CD14-positive monocyte (primary cell): ENCODE results near the gene DTX4. TPM values are rescaled to one million over a fixed set of nuclear protein-coding genes. Genes with fewer than 3 reads are reported as not detected.
A peak's percentile ranks its signal among the peaks of the same experiment; 100 is the strongest.

ENCODE experiments used
- DNase-seq, 3 donors: peaks; one replicate each; pipeline ENCODE4 v3.0.0-alpha.2; 2011 to 2022
- H2AFZ ChIP-seq: 2 replicates; pipeline ENCODE4 v1.6.0; 2012; ENCODE audit warnings: mild to moderate bottlenecking, low read depth, low read length, inconsistent platforms; ENCODE audit not compliant: insufficient read depth, poor library complexity, severe bottlenecking
- H3K27ac ChIP-seq, 2 donors: 1 replicate in 1 of 2; 2 replicates in 1 of 2; pipeline ENCODE4 v1.5.1; 2012 to 2013; ENCODE audit warnings: low read length in 2 of 2, control low read depth in 1 of 2, inconsistent platforms in 1 of 2, low read depth in 1 of 2, mild to moderate bottlenecking in 1 of 2
- H3K27me3 ChIP-seq, 2 donors: one replicate each; pipeline versions ENCODE4 v1.6.0 to v1.6.1; 2011 to 2013; ENCODE audit warnings: low read length in 2 of 2; ENCODE audit not compliant: control insufficient read depth in 2 of 2, insufficient read depth in 2 of 2
- H3K36me3 ChIP-seq, 2 donors: replicated peaks in 1 of 2; 1 replicate in 1 of 2; 2 replicates in 1 of 2; pipeline versions ENCODE4 v1.5.1 to v1.6.1; 2012 to 2013; ENCODE audit warnings: low read length in 2 of 2, control low read depth in 1 of 2, inconsistent platforms in 1 of 2, mild to moderate bottlenecking in 1 of 2; ENCODE audit not compliant: insufficient read depth in 2 of 2, control insufficient read depth in 1 of 2
- H3K4me1 ChIP-seq, 2 donors: 1 replicate in 1 of 2; 2 replicates in 1 of 2; pipeline versions ENCODE4 v1.5.1 to v1.6.1; 2012 to 2013; ENCODE audit warnings: low read length in 2 of 2, control low read depth in 1 of 2, inconsistent platforms in 1 of 2, mild to moderate bottlenecking in 1 of 2, moderate library complexity in 1 of 2; ENCODE audit not compliant: insufficient read depth in 2 of 2, control insufficient read depth in 1 of 2
- H3K4me2 ChIP-seq: replicated peaks from 2 replicates; pipeline ENCODE3; 2012; ENCODE audit warnings: low read length, moderate library complexity, mild to moderate bottlenecking; ENCODE audit not compliant: poor library complexity, severe bottlenecking; ENCODE audit errors: extremely low read depth
- H3K4me3 ChIP-seq, 3 experiments: fragments of 200-600 bp in 1 of 3; sonication (generic) in 1 of 3; replicated peaks in 1 of 3; 1 replicate in 2 of 3; 2 replicates in 1 of 3; pipeline ENCODE4 v1.5.1; 2011 to 2013; ENCODE audit warnings: low read length in 3 of 3, mild to moderate bottlenecking in 3 of 3, control low read depth in 2 of 3, low read depth in 2 of 3, inconsistent platforms in 1 of 3, moderate library complexity in 1 of 3
- H3K79me2 ChIP-seq: 2 replicates; pipeline ENCODE4 v1.6.0; 2012; ENCODE audit warnings: mild to moderate bottlenecking, control low read depth, inconsistent platforms, low read length, moderate library complexity; ENCODE audit not compliant: insufficient read depth
- H3K9ac ChIP-seq: 2 replicates; pipeline ENCODE4 v1.6.0; 2017; ENCODE audit warnings: low read length, mild to moderate bottlenecking; ENCODE audit not compliant: insufficient read depth, poor library complexity, severe bottlenecking
- H3K9me3 ChIP-seq, 2 donors: replicated peaks in 1 of 2; 1 replicate in 1 of 2; 2 replicates in 1 of 2; pipeline versions ENCODE4 v1.5.1 to v1.6.1; 2012 to 2013; ENCODE audit warnings: low read length in 2 of 2, control low read depth in 1 of 2; ENCODE audit not compliant: control insufficient read depth in 1 of 2, insufficient read depth in 1 of 2
- H4K20me1 ChIP-seq: 2 replicates; pipeline ENCODE4 v1.6.0; 2012; ENCODE audit warnings: mild to moderate bottlenecking, low read length, control low read depth, moderate library complexity; ENCODE audit not compliant: insufficient read depth
- H3K27ac Mint-ChIP-seq, 7 donors: one replicate each; pipeline ENCODE4 v1.8.0; 2020; ENCODE audit warnings: mild to moderate bottlenecking in 7 of 7, mixed read lengths in 7 of 7, moderate library complexity in 6 of 7, inconsistent platforms in 2 of 7
- H3K27me3 Mint-ChIP-seq, 3 donors: one replicate each; pipeline ENCODE4 v1.8.0; 2021 to 2022; ENCODE audit warnings: low read depth in 3 of 3, mild to moderate bottlenecking in 3 of 3, mixed read lengths in 3 of 3, moderate library complexity in 3 of 3, inconsistent platforms in 1 of 3
- H3K36me3 Mint-ChIP-seq, 2 donors: one replicate each; pipeline ENCODE4 v1.8.0; 2020; ENCODE audit warnings: mixed read lengths in 2 of 2, inconsistent platforms in 1 of 2, mild to moderate bottlenecking in 1 of 2
- H3K4me1 Mint-ChIP-seq: one replicate; pipeline ENCODE4 v1.8.0; 2020; ENCODE audit warnings: mild to moderate bottlenecking, mixed read lengths
- H3K4me3 Mint-ChIP-seq, 2 donors: one replicate each; pipeline ENCODE4 v1.8.0; 2020; ENCODE audit warnings: mild to moderate bottlenecking in 2 of 2, mixed read lengths in 2 of 2, moderate library complexity in 1 of 2
- H3K9me3 Mint-ChIP-seq, 7 donors: one replicate each; pipeline ENCODE4 v1.8.0; 2020 to 2022; ENCODE audit warnings: mixed read lengths in 7 of 7, mild to moderate bottlenecking in 6 of 7, moderate library complexity in 6 of 7, inconsistent platforms in 2 of 7
- WGBS: methylation state at CpG from one replicate; pipeline ENCODE4 v1.1.5; 2013; ENCODE audit warnings: missing lambda C conversion rate; ENCODE audit not compliant: insufficient coverage; 5-methylcytosine and 5-hydroxymethylcytosine counted together
- intact Hi-C, 2 donors: fragments of 100-400 bp; cut with micrococcal nuclease; formaldehyde crosslinking; loops; one replicate each; pipeline versions ENCODE4 v1.15.0 to v1.15.1; 2023
- polyA plus RNA-seq, 3 donors: library from polyadenylated mRNA; depleted of rRNA in 1 of 3; unstranded in 2 of 3; stranded (reverse) in 1 of 3; fragments of 300-500 nt in 2 of 3; fragments of >200 nt in 1 of 3; fragmentation: Illumina TruSeq in 2 of 3; gene quantifications; 1 replicate in 2 of 3; 2 replicates in 1 of 3; pipeline ENCODE4 v1.2.3, GENCODE V29; 2012 to 2021
- TF ChIP-seq, protein P1 (sequence below): fragments of 200-600 bp; IDR thresholded peaks from one replicate; pipeline ENCODE4 v1.8.0; 2022; ENCODE audit warnings: antibody characterized with exemption, mild to moderate bottlenecking

Gene DTX4
- polyA plus RNA-seq, 3 donors = 0.96 to 1.9 (median 1.1) TPM

DNA sequence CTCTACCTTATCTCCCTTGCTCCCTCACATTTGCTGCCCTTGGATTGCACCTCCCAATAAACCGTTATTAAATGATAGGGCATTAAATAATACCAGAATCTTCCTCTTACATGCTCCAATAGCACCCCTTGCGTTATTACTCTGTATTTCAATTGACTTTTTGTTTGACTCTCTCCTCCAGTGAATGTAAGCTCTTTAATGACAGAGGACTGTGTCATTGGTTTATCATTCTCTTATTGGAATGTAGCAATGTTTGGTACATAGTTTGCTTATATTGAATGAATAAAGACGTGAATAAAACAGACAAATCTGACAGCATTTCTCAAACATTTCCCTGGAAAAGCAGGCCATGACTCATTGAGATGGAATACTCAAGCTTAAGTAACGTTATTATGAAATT lies 49.5 kb downstream of the DTX4 start:
- H3K4me2 ChIP-seq = peak overlapping the region; percentile 66
- H3K4me3 ChIP-seq = peak overlapping the region in 1 of 3 experiments; percentile 54
- peaks cover 1 to 6% (median 1%) of the 10 kb centered on the region in 3 donors for H3K27me3 Mint-ChIP-seq
- DNase-seq = peak in 2 of 3 donors; percentile 41 to 45
- no peak overlapping the region for H3K4me3 Mint-ChIP-seq
- no peaks in the 10 kb centered on the region for H3K36me3 ChIP-seq
- peaks cover 11% of the 10 kb centered on the region for H3K79me2 ChIP-seq
- peaks cover 3 to 5% of the 10 kb centered on the region in 2 donors for H3K36me3 Mint-ChIP-seq
- peaks cover 97 to 98% of the 10 kb centered on the region in 2 donors for H3K4me1 ChIP-seq
- peaks cover 0 to 2% (median 0%) of the 10 kb centered on the region in 7 donors for H3K9me3 Mint-ChIP-seq
- no peak overlapping the region for H2AFZ ChIP-seq
- peaks cover 100% of the 10 kb centered on the region for H3K4me1 Mint-ChIP-seq
- H3K9ac ChIP-seq = peak overlapping the region; percentile 48
- no peaks in the 10 kb centered on the region for H3K27me3 ChIP-seq
- TF ChIP-seq, protein P1, sequence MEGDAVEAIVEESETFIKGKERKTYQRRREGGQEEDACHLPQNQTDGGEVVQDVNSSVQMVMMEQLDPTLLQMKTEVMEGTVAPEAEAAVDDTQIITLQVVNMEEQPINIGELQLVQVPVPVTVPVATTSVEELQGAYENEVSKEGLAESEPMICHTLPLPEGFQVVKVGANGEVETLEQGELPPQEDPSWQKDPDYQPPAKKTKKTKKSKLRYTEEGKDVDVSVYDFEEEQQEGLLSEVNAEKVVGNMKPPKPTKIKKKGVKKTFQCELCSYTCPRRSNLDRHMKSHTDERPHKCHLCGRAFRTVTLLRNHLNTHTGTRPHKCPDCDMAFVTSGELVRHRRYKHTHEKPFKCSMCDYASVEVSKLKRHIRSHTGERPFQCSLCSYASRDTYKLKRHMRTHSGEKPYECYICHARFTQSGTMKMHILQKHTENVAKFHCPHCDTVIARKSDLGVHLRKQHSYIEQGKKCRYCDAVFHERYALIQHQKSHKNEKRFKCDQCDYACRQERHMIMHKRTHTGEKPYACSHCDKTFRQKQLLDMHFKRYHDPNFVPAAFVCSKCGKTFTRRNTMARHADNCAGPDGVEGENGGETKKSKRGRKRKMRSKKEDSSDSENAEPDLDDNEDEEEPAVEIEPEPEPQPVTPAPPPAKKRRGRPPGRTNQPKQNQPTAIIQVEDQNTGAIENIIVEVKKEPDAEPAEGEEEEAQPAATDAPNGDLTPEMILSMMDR = no peak
- H3K27ac Mint-ChIP-seq = peak overlapping the region; percentile 96 to 99 (median 98)
- peak overlapping the region; percentile 81 to 98 for H3K27ac ChIP-seq
- intact Hi-C loops = loop anchor here in 1 of 2 donors (5.0 kb wide), 1 partner anchor 51 kb away; no protein-coding TSS in a partner anchor
- H3K9me3 ChIP-seq = no peaks in the 10 kb centered on the region
- H4K20me1 ChIP-seq = no peaks in the 10 kb centered on the region
- no CpG with 5 or more reads among the region's 4 CpGs for WGBS

DNA sequence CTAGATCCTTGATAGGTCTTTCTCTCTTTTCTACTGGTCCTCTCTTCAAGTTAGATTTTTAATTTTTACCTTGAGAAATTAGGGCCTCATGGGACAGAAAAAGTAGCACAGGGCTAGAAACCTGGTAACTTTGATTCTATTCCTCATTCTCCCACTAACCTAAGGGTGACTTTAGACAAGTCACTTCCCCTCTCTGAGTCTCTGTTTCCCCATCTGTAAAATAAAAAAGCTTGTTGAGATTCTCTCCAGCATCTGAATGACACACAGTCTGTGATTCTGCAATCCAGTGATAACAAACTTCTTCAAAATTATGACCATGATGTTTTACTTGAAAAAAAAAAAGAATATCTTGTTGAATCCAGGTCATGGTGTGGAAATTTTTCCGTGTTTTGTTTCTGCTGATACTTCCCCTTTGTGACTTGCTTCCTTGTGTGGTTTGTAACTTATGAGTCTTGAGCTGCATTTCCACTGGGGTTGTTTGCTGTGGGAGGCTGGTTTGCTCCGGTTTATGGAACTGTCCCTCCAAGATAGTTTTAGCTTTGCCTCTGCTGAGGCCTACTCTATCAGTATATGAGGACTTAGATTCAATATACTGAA lies 50.6 kb downstream of the DTX4 start:
- Histone ChIP-seq H3K27ac (peak overlapping the region; percentile 93 to 98), H4K20me1 (no peaks in the 10 kb centered on the region), H3K4me1 (peaks cover 87 to 91% of the 10 kb centered on the region in 2 donors), H3K79me2 (peaks cover 11% of the 10 kb centered on the region), H3K9me3 (no peaks in the 10 kb centered on the region), H3K9ac (peak overlapping the region; percentile 66), H3K4me3 (peak overlapping the region in 2 of 3 experiments; percentile 45 to 61), H2AFZ (no peak overlapping the region), H3K27me3 (no peaks in the 10 kb centered on the region), H3K4me2 (peak overlapping the region; percentile 68), H3K36me3 (no peaks in the 10 kb centered on the region)
- peak; percentile 93 to 97 (median 96) for DNase-seq
- 0% methylated on average over 1 of the region's 2 CpGs for WGBS
- H3K36me3 Mint-ChIP-seq = peaks cover 3 to 5% of the 10 kb centered on the region in 2 donors
- H3K4me3 Mint-ChIP-seq = peak overlapping the region; percentile 74 to 80
- peak overlapping the region; percentile 96 to 99 (median 98) for H3K27ac Mint-ChIP-seq
- TF ChIP-seq, protein P1 = no peak
- peaks cover 0 to 1% (median 0%) of the 10 kb centered on the region in 7 donors for H3K9me3 Mint-ChIP-seq
- peaks cover 95% of the 10 kb centered on the region for H3K4me1 Mint-ChIP-seq
- H3K27me3 Mint-ChIP-seq = peaks cover 0 to 1% (median 1%) of the 10 kb centered on the region in 3 donors
- intact Hi-C loops = loop anchor here in 1 of 2 donors (5.0 kb wide), 1 partner anchor 50 kb away; no protein-coding TSS in a partner anchor
